GM23338 (cell line): ENCODE data around the gene UBXN4. TPM values are rescaled to one million over a fixed set of nuclear protein-coding genes. Genes with fewer than 3 reads are reported as not detected.

Source experiments
- ATAC-seq: fragments of 200-7000 bp; cut with Tn5 transposase; 3 replicates; pipeline ENCODE4 v1.9.1; 2020
- DNase-seq: peaks from one replicate; pipeline ENCODE4 v3.0.0-alpha.2; 2015; ENCODE audit warnings: low spot score
- H2AFZ ChIP-seq: fragments of 200-600 bp; sonication (generic); 2 replicates; pipeline ENCODE4 v1.8.0; 2016; ENCODE audit warnings: antibody characterized with exemption, mild to moderate bottlenecking, moderate library complexity
- H3F3A ChIP-seq: fragments of 200-600 bp; sonication (generic); replicated peaks from 2 replicates; pipeline ENCODE4 v1.8.0; 2017; ENCODE audit warnings: antibody characterized with exemption, mixed run types, low read depth
- H3K27ac ChIP-seq: fragments of 200-600 bp; sonication (generic); 2 replicates; pipeline ENCODE4 v1.6.1; 2016; ENCODE audit warnings: low read depth
- H3K27me3 ChIP-seq: fragments of 200-600 bp; sonication (generic); 2 replicates; pipeline ENCODE4 v1.8.0; 2016; ENCODE audit warnings: mild to moderate bottlenecking, mixed run types, moderate library complexity; ENCODE audit not compliant: insufficient read depth
- H3K36me3 ChIP-seq: fragments of 200-600 bp; sonication (generic); 2 replicates; pipeline ENCODE4 v1.8.0; 2016; ENCODE audit warnings: mild to moderate bottlenecking; ENCODE audit not compliant: insufficient read depth
- H3K4me1 ChIP-seq: fragments of 200-600 bp; sonication (generic); 2 replicates; pipeline ENCODE4 v1.8.0; 2016; ENCODE audit warnings: mild to moderate bottlenecking, moderate library complexity; ENCODE audit not compliant: insufficient read depth
- H3K4me2 ChIP-seq: fragments of 200-600 bp; sonication (generic); 2 replicates; pipeline ENCODE4 v1.7.1; 2017; ENCODE audit warnings: mixed run types
- H3K4me3 ChIP-seq: fragments of 200-600 bp; sonication (generic); 2 replicates; pipeline ENCODE4 v1.6.1; 2016; ENCODE audit warnings: mixed run types
- H3K79me2 ChIP-seq: fragments of 200-600 bp; sonication (generic); replicated peaks from 2 replicates; pipeline ENCODE4 v1.8.0; 2017; ENCODE audit warnings: mild to moderate bottlenecking; ENCODE audit not compliant: insufficient read depth
- H3K9me2 ChIP-seq: fragments of 200-600 bp; sonication (generic); 2 replicates; pipeline ENCODE4 v1.8.0; 2017; ENCODE audit not compliant: insufficient read depth
- H4K20me1 ChIP-seq: fragments of 200-600 bp; sonication (generic); replicated peaks from 2 replicates; pipeline ENCODE4 v1.8.0; 2017; ENCODE audit warnings: mild to moderate bottlenecking; ENCODE audit not compliant: insufficient read depth
- H3K27ac Mint-ChIP-seq: 2 replicates; pipeline ENCODE4 v1.8.0; 2020; ENCODE audit warnings: inconsistent platforms, mild to moderate bottlenecking, moderate library complexity, mixed read lengths
- H3K27me3 Mint-ChIP-seq: 3 replicates; pipeline ENCODE4 v1.8.0; 2022; ENCODE audit warnings: low read depth, mild to moderate bottlenecking, moderate library complexity, mixed read lengths, inconsistent platforms; ENCODE audit not compliant: insufficient read depth, poor library complexity
- H3K36me3 Mint-ChIP-seq: 3 replicates; pipeline ENCODE4 v1.8.0; 2021; ENCODE audit warnings: low read depth, mild to moderate bottlenecking, inconsistent platforms, moderate library complexity, mixed read lengths
- H3K4me1 Mint-ChIP-seq: 3 replicates; pipeline ENCODE4 v1.8.0; 2020; ENCODE audit warnings: mild to moderate bottlenecking, inconsistent platforms, mixed read lengths
- H3K4me3 Mint-ChIP-seq: 3 replicates; pipeline ENCODE4 v1.8.0; 2021; ENCODE audit warnings: moderate library complexity, mild to moderate bottlenecking, inconsistent platforms, mixed read lengths
- H3K9me3 Mint-ChIP-seq: 3 replicates; pipeline ENCODE4 v1.8.0; 2020; ENCODE audit warnings: moderate library complexity, mild to moderate bottlenecking, inconsistent platforms, mixed read lengths
- CREB1 ChIP-seq: fragments of 250-450 bp; sonication (Bioruptor Pico); IDR thresholded peaks from 2 replicates; pipeline ENCODE4 v1.5.0; 2020; ENCODE audit warnings: low read depth, mild to moderate bottlenecking, moderate library complexity
- EZH2 ChIP-seq: fragments of 200-600 bp; sonication (generic); IDR thresholded peaks from one replicate; pipeline ENCODE4 v1.8.0; 2017; ENCODE audit warnings: antibody characterized with exemption, mild to moderate bottlenecking, low read depth; ENCODE audit not compliant: unreplicated experiment
- EZH2phosphoT487 ChIP-seq: fragments of 200-600 bp; sonication (generic); IDR thresholded peaks from one replicate; pipeline ENCODE4 v1.8.1; 2018; ENCODE audit warnings: antibody characterized with exemption; ENCODE audit not compliant: unreplicated experiment
- JUNB ChIP-seq: IDR thresholded peaks from one replicate; pipeline ENCODE4 v1.6.1; 2016; ENCODE audit warnings: antibody characterized with exemption; ENCODE audit not compliant: unreplicated experiment
- POLR2AphosphoS5 ChIP-seq: IDR thresholded peaks from 2 replicates; pipeline ENCODE4 v1.6.1; 2016; ENCODE audit warnings: antibody characterized with exemption, low read depth
- STAT1 ChIP-seq: IDR thresholded peaks from one replicate; pipeline ENCODE4 v1.6.1; 2016; ENCODE audit warnings: antibody characterized with exemption; ENCODE audit not compliant: unreplicated experiment
- ZNF114 ChIP-seq: fragments of 250-450 bp; sonication (Bioruptor Pico); IDR thresholded peaks from 2 replicates; pipeline ENCODE4 v1.5.0; 2020; ENCODE audit warnings: mild to moderate bottlenecking, moderate library complexity
- polyA plus RNA-seq: library from polyadenylated mRNA; unstranded; fragments of >200 nt; fragmentation: Nextera tagmentation; extraction: Ambion mirVana; gene quantifications from 2 replicates; pipeline ENCODE4 v1.2.1, GENCODE V29; 2016
- total RNA-seq: library from RNA; depleted of rRNA; stranded (reverse); fragments of >200 nt; shearing (Covaris generic); gene quantifications from 2 replicates; pipeline ENCODE4 v1.2.3, GENCODE V29; 2014
- TF ChIP-seq, protein P1 (sequence below): IDR thresholded peaks from one replicate; pipeline ENCODE4 v1.6.1; 2018; ENCODE audit warnings: antibody characterized with exemption; ENCODE audit not compliant: unreplicated experiment
- TF ChIP-seq, protein P2 (sequence below), 2 experiments: fragments of 200-600 bp in 1 of 2; sonication (generic) in 1 of 2; conservative IDR thresholded peaks; 2 replicates each; pipeline versions ENCODE4 v1.5.1 to v1.6.1; 2016 to 2017; ENCODE audit warnings: antibody characterized with exemption in 2 of 2, low read depth in 2 of 2, mild to moderate bottlenecking in 2 of 2, moderate library complexity in 1 of 2
- TF ChIP-seq, protein P3 (sequence below): IDR thresholded peaks from 2 replicates; pipeline ENCODE4 v1.6.1; 2016; ENCODE audit warnings: antibody characterized with exemption

The UBXN4 gene
- total and polyA plus RNA-seq, 2 experiments from 2014 or later, result 57.6 to 226 TPM

GRCh38 chr2:135736546-135736945 is 5.1 kb upstream of the UBXN4 start:
- Histone ChIP-seq H3F3A (no peaks in the 10 kb centered on the region), H3K79me2 (no peaks in the 10 kb centered on the region), H3K27ac (no peak overlapping the region), H3K36me3 (no peaks in the 10 kb centered on the region), H3K27me3 (no peaks in the 10 kb centered on the region), H3K4me1 (no peaks in the 10 kb centered on the region), H2AFZ (no peak overlapping the region), H4K20me1 (no peaks in the 10 kb centered on the region), H3K4me3 (no peak overlapping the region), H3K9me2 (no peaks in the 10 kb centered on the region; the same call in 1 of the 2 replicates), H3K4me2 (no peak overlapping the region)
- no peak for DNase-seq
- H3K9me3 Mint-ChIP-seq, result no peaks in the 10 kb centered on the region
- TF ChIP-seq, protein P1, sequence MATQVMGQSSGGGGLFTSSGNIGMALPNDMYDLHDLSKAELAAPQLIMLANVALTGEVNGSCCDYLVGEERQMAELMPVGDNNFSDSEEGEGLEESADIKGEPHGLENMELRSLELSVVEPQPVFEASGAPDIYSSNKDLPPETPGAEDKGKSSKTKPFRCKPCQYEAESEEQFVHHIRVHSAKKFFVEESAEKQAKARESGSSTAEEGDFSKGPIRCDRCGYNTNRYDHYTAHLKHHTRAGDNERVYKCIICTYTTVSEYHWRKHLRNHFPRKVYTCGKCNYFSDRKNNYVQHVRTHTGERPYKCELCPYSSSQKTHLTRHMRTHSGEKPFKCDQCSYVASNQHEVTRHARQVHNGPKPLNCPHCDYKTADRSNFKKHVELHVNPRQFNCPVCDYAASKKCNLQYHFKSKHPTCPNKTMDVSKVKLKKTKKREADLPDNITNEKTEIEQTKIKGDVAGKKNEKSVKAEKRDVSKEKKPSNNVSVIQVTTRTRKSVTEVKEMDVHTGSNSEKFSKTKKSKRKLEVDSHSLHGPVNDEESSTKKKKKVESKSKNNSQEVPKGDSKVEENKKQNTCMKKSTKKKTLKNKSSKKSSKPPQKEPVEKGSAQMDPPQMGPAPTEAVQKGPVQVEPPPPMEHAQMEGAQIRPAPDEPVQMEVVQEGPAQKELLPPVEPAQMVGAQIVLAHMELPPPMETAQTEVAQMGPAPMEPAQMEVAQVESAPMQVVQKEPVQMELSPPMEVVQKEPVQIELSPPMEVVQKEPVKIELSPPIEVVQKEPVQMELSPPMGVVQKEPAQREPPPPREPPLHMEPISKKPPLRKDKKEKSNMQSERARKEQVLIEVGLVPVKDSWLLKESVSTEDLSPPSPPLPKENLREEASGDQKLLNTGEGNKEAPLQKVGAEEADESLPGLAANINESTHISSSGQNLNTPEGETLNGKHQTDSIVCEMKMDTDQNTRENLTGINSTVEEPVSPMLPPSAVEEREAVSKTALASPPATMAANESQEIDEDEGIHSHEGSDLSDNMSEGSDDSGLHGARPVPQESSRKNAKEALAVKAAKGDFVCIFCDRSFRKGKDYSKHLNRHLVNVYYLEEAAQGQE, result no peak
- TF ChIP-seq POLR2AphosphoS5 (no peak), EZH2phosphoT487 (no peak), JUNB (no peak), EZH2 (no peak)
- TF ChIP-seq, protein P2, sequence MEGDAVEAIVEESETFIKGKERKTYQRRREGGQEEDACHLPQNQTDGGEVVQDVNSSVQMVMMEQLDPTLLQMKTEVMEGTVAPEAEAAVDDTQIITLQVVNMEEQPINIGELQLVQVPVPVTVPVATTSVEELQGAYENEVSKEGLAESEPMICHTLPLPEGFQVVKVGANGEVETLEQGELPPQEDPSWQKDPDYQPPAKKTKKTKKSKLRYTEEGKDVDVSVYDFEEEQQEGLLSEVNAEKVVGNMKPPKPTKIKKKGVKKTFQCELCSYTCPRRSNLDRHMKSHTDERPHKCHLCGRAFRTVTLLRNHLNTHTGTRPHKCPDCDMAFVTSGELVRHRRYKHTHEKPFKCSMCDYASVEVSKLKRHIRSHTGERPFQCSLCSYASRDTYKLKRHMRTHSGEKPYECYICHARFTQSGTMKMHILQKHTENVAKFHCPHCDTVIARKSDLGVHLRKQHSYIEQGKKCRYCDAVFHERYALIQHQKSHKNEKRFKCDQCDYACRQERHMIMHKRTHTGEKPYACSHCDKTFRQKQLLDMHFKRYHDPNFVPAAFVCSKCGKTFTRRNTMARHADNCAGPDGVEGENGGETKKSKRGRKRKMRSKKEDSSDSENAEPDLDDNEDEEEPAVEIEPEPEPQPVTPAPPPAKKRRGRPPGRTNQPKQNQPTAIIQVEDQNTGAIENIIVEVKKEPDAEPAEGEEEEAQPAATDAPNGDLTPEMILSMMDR (conservative IDR thresholded peaks at IDR 0.05; ENCODE audit: low read depth in 2 of 2), result no peak
- TF ChIP-seq, protein P3, sequence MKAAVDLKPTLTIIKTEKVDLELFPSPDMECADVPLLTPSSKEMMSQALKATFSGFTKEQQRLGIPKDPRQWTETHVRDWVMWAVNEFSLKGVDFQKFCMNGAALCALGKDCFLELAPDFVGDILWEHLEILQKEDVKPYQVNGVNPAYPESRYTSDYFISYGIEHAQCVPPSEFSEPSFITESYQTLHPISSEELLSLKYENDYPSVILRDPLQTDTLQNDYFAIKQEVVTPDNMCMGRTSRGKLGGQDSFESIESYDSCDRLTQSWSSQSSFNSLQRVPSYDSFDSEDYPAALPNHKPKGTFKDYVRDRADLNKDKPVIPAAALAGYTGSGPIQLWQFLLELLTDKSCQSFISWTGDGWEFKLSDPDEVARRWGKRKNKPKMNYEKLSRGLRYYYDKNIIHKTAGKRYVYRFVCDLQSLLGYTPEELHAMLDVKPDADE, result no peak
- H3K36me3 Mint-ChIP-seq, result no peaks in the 10 kb centered on the region
- no peak overlapping the region for H3K4me3 Mint-ChIP-seq
- no peak overlapping the region for H3K27ac Mint-ChIP-seq
- no peak for ATAC-seq
- no peaks in the 10 kb centered on the region for H3K4me1 Mint-ChIP-seq
- H3K27me3 Mint-ChIP-seq, result peaks cover 2% of the 10 kb centered on the region

GRCh38 chr2:135740206-135740605 is 1.4 kb upstream of the UBXN4 start:
- H3K4me1 ChIP-seq, result peaks cover 12% of the 10 kb centered on the region
- H3K79me2 ChIP-seq, result peaks cover 29% of the 10 kb centered on the region
- Mint-ChIP-seq H3K9me3 (no peaks in the 10 kb centered on the region; the same call in 2 of the 3 replicates), H3K27ac (no peak overlapping the region), H3K4me3 (no peak overlapping the region), H3K36me3 (peaks cover 3% of the 10 kb centered on the region), H3K4me1 (peaks cover 14% of the 10 kb centered on the region), H3K27me3 (peaks cover 3% of the 10 kb centered on the region)
- no peak for DNase-seq
- H3K27ac ChIP-seq, result no peak overlapping the region
- H3K27me3 ChIP-seq, result no peaks in the 10 kb centered on the region
- H3F3A ChIP-seq, result peaks cover 3% of the 10 kb centered on the region; the same call in 1 of the 2 replicates
- no peak overlapping the region for H2AFZ ChIP-seq
- H3K4me3 ChIP-seq, result no peak overlapping the region
- H4K20me1 ChIP-seq, result peaks cover 8% of the 10 kb centered on the region; the same call in 1 of the 2 replicates
- no peaks in the 10 kb centered on the region; the same call in 1 of the 2 replicates for H3K9me2 ChIP-seq
- ATAC-seq, result no peak
- no peaks in the 10 kb centered on the region for H3K36me3 ChIP-seq
- no peak overlapping the region for H3K4me2 ChIP-seq
- TF ChIP-seq EZH2phosphoT487 (no peak), STAT1 (no peak), ZNF114 (no peak), CREB1 (CRISPR knock-in tag) (no peak), EZH2 (no peak), POLR2AphosphoS5 (no peak)
- TF ChIP-seq, protein P3, result no peak
